AG09309 (cell line): ENCODE results near the gene ZNF396.

ENCODE experiments used
- DNase-seq: peaks from one replicate; pipeline ENCODE4 v3.0.0-alpha.2; 2010; ENCODE audit warnings: low read depth
- H3K4me3 ChIP-seq: 2 replicates; pipeline ENCODE4 v1.5.1; 2011; ENCODE audit warnings: mild to moderate bottlenecking, low read depth, low read length, moderate library complexity; ENCODE audit not compliant: control insufficient read depth
- CTCF ChIP-seq: IDR thresholded peaks from 2 replicates; pipeline ENCODE4 v1.5.1; 2011; ENCODE audit warnings: mild to moderate bottlenecking, low read depth, low read length, inconsistent platforms; ENCODE audit not compliant: insufficient read depth, control insufficient read depth; ENCODE audit errors: missing control alignments

Gene ZNF396

GRCh38 chr18:35387152-35387571 lies 10.0 kb upstream of the ZNF396 start:
- TF ChIP-seq CTCF = peak; percentile 24
- no peak for DNase-seq
- no peak overlapping the region for H3K4me3 ChIP-seq

- no peak overlapping the region for H3K4me3 ChIP-seq
- peak; percentile 52 for DNase-seq
- TF ChIP-seq CTCF = peak; percentile 92
Observed at GRCh38 chr18:35386600-35387100, 9.5 kb upstream of the ZNF396 start.

GRCh38 chr18:35383136-35383535 lies 6.0 kb upstream of the ZNF396 start:
- H3K4me3 ChIP-seq = no peak overlapping the region
- no peak for TF ChIP-seq CTCF
- DNase-seq = no peak

GRCh38 chr18:35379421-35379820 lies 2.3 kb upstream of the ZNF396 start:
- DNase-seq = no peak
- H3K4me3 ChIP-seq = no peak overlapping the region
- no peak for TF ChIP-seq CTCF

GRCh38 chr18:35378574-35378896 lies 1.4 kb upstream of the ZNF396 start:
- TF ChIP-seq CTCF = no peak
- DNase-seq = no peak
- no peak overlapping the region; the same call in 1 of the 2 replicates for H3K4me3 ChIP-seq

GRCh38 chr18:35377875-35378573 lies 887 bp upstream of the ZNF396 start:
- peak; percentile 18 for DNase-seq
- TF ChIP-seq CTCF = peak; percentile 1
- no peak overlapping the region; the same call in 1 of the 2 replicates for H3K4me3 ChIP-seq
